H1 (cell line): ENCODE data around the gene ACP4. TPM values are rescaled to one million over a fixed set of nuclear protein-coding genes. Genes with fewer than 3 reads are reported as not detected.

Experiments used
- ATF2 ChIP-seq: IDR thresholded peaks from 2 replicates; pipeline ENCODE4 v1.6.1; 2012; ENCODE audit warnings: low read length, inconsistent platforms
- CTCF ChIP-seq, 3 experiments: IDR thresholded peaks; 1 replicate in 2 of 3; 2 replicates in 1 of 3; pipeline versions ENCODE4 v1.5.1 to v1.6.1; 2011; ENCODE audit warnings: low read length in 3 of 3, mild to moderate bottlenecking in 3 of 3, inconsistent platforms in 2 of 3, low read depth in 1 of 3, moderate library complexity in 1 of 3; ENCODE audit not compliant: insufficient read depth in 1 of 3; ENCODE audit errors: control extremely low read depth in 1 of 3
- polyA plus RNA-seq, 7 experiments: library from polyadenylated mRNA; depleted of rRNA in 3 of 7; stranded (reverse) in 5 of 7; unstranded in 2 of 7; fragments of >200 nt in 5 of 7; fragments of 200-250 nt in 2 of 7; gene quantifications; 1 replicate in 5 of 7; 2 replicates in 1 of 7; 4 replicates in 1 of 7; pipeline versions ENCODE4 v1.2.1 to v1.2.3, GENCODE V29; 2011 to 2013; ENCODE audit warnings: missing spikeins in 2 of 7, mixed read lengths in 2 of 7
- total RNA-seq: library from RNA; stranded (reverse); fragmentation: NEBNext Ultra II Directional; extraction: Animal tissue kit (Norgen Biotek cat#: 25700); gene quantifications from 2 replicates; pipeline ENCODE4 v1.2.1, GENCODE V29; 2021

Gene ACP4
- total and polyA plus RNA-seq, 2 of the 8 experiments (the other 6 are each of a cell fraction or from before 2014, with no cell fraction given): not detected

- TF ChIP-seq ATF2: no peak
- no peak for TF ChIP-seq CTCF (IDR thresholded peaks at IDR 0.05; ENCODE audit: control extremely low read depth in 1 of 3, insufficient read depth in 1 of 3, low read depth in 1 of 3, low read length in 3 of 3)
- TF ChIP-seq, all 59 proteins: peak for 3
These were observed 30.5 kb downstream of the ACP4 start (continued) for GRCh38 chr19:50820549-50821247.
